Hepatocyte (in vitro differentiated cells): Measurements from ENCODE around the gene HEXA. TPM values are rescaled to one million over a fixed set of nuclear protein-coding genes. Genes with fewer than 3 reads are reported as not detected.
"Not testable (repeated sequence)": the region's sequence is repeated elsewhere in the genome, so short reads cannot be mapped to it uniquely, and the experiment has no call there.

ENCODE experiments used
- DNase-seq: peaks from one replicate; pipeline ENCODE4 v3.0.0-alpha.2; 2016; ENCODE audit warnings: low spot score
- H2AFZ ChIP-seq: fragments of 200-600 bp; sonication (generic); 2 replicates; pipeline ENCODE4 v1.6.0; 2016; ENCODE audit warnings: antibody characterized with exemption, mild to moderate bottlenecking
- H3K27ac ChIP-seq: fragments of 200-600 bp; sonication (generic); 2 replicates; pipeline ENCODE4 v1.5.1; 2016; ENCODE audit warnings: mild to moderate bottlenecking
- H3K27me3 ChIP-seq: fragments of 200-600 bp; sonication (generic); 2 replicates; pipeline ENCODE4 v1.6.1; 2016
- H3K36me3 ChIP-seq: fragments of 200-600 bp; sonication (generic); replicated peaks from 2 replicates; pipeline ENCODE4 v1.5.1; 2016; ENCODE audit warnings: low read depth; ENCODE audit not compliant: insufficient read depth
- H3K4me1 ChIP-seq: fragments of 200-600 bp; sonication (generic); 2 replicates; pipeline ENCODE4 v1.5.1; 2016; ENCODE audit warnings: mild to moderate bottlenecking, moderate library complexity; ENCODE audit not compliant: insufficient read depth
- H3K4me2 ChIP-seq: fragments of 200-600 bp; sonication (generic); 2 replicates; pipeline ENCODE4 v1.6.0; 2016
- H3K4me3 ChIP-seq: fragments of 200-600 bp; sonication (generic); 2 replicates; pipeline ENCODE4 v1.5.1; 2016; ENCODE audit warnings: mild to moderate bottlenecking
- H3K79me2 ChIP-seq: fragments of 200-600 bp; sonication (generic); 2 replicates; pipeline ENCODE4 v1.6.0; 2017; ENCODE audit warnings: mild to moderate bottlenecking
- H3K9me2 ChIP-seq: fragments of 200-600 bp; sonication (generic); replicated peaks from 2 replicates; pipeline ENCODE4 v1.6.0; 2017; ENCODE audit warnings: mild to moderate bottlenecking; ENCODE audit not compliant: insufficient read depth
- H3K9me3 ChIP-seq: fragments of 200-600 bp; sonication (generic); 2 replicates; pipeline ENCODE4 v1.5.1; 2016; ENCODE audit warnings: low read depth, mild to moderate bottlenecking
- H4K20me1 ChIP-seq: fragments of 200-600 bp; sonication (generic); 2 replicates; pipeline ENCODE4 v1.6.0; 2016; ENCODE audit warnings: mild to moderate bottlenecking; ENCODE audit not compliant: insufficient read depth, poor library complexity, severe bottlenecking
- CTCF ChIP-seq: fragments of 200-600 bp; sonication (generic); IDR thresholded peaks from 2 replicates; pipeline ENCODE4 v1.5.1; 2016; ENCODE audit warnings: antibody characterized with exemption, mild to moderate bottlenecking; ENCODE audit not compliant: poor library complexity
- EZH2 ChIP-seq: fragments of 200-600 bp; sonication (generic); IDR thresholded peaks from 2 replicates; pipeline ENCODE4 v1.6.1; 2016; ENCODE audit warnings: antibody characterized with exemption, mild to moderate bottlenecking, borderline replicate concordance
- EZH2phosphoT487 ChIP-seq: fragments of 200-600 bp; sonication (generic); IDR thresholded peaks from one replicate; pipeline ENCODE4 v1.6.1; 2018; ENCODE audit warnings: antibody characterized with exemption, mild to moderate bottlenecking, low read depth, moderate library complexity; ENCODE audit not compliant: unreplicated experiment, severe bottlenecking
- WGBS: methylation state at CpG from one replicate; pipeline ENCODE4 v1.1.6; 2016; ENCODE audit warnings: low lambda C conversion rate; ENCODE audit errors: missing lambda C conversion rate; 5-methylcytosine and 5-hydroxymethylcytosine counted together
- polyA plus RNA-seq: library from polyadenylated mRNA; unstranded; fragments of >200 nt; fragmentation: Nextera tagmentation; extraction: Ambion mirVana; gene quantifications from 2 replicates; pipeline ENCODE4 v1.2.1, GENCODE V29; 2016
- total RNA-seq: library from RNA; depleted of rRNA; stranded (reverse); fragments of >200 nt; gene quantifications from 2 replicates; pipeline ENCODE4 v1.2.3, GENCODE V29; 2014

HEXA gene
- total and polyA plus RNA-seq, 2 experiments from 2014 or later, result 180 to 286 TPM

- no peak for DNase-seq
- no peak overlapping the region for H3K4me2 ChIP-seq
- no peak for TF ChIP-seq CTCF
- TF ChIP-seq EZH2phosphoT487, result no peak
- no peak for TF ChIP-seq EZH2
- H3K4me1 ChIP-seq, result no peaks in the 10 kb centered on the region
- H2AFZ ChIP-seq, result no peak overlapping the region
- no peaks in the 10 kb centered on the region for H3K27me3 ChIP-seq
- no peaks in the 10 kb centered on the region for H3K36me3 ChIP-seq
- H3K27ac ChIP-seq, result no peak overlapping the region
- no peaks in the 10 kb centered on the region for H3K79me2 ChIP-seq
- no peaks in the 10 kb centered on the region for H3K9me3 ChIP-seq
- no peak overlapping the region for H3K4me3 ChIP-seq
- no peaks in the 10 kb centered on the region for H4K20me1 ChIP-seq
- 71% methylated on average over 2 of the region's 2 CpGs for WGBS
- H3K9me2 ChIP-seq, result no peaks in the 10 kb centered on the region
Measured at GRCh38 chr15:72415304-72415703, 39.5 kb upstream of the HEXA start.

GRCh38 chr15:72413337-72413736 lies 37.5 kb upstream of the HEXA start:
- not testable (repeated sequence) for H3K9me3 ChIP-seq, H3K9me2 ChIP-seq, H3K4me3 ChIP-seq, H3K27ac ChIP-seq, H3K79me2 ChIP-seq, H3K4me1 ChIP-seq, DNase-seq, H2AFZ ChIP-seq, H3K4me2 ChIP-seq, H4K20me1 ChIP-seq, H3K36me3 ChIP-seq
- WGBS, result 79% methylated on average over 3 of the region's 3 CpGs
- H3K27me3 ChIP-seq, result peaks cover 11% of the 10 kb centered on the region

GRCh38 chr15:72411544-72411943 lies 35.7 kb upstream of the HEXA start:
- no peaks in the 10 kb centered on the region for H4K20me1 ChIP-seq
- no peak overlapping the region for H2AFZ ChIP-seq
- no peak overlapping the region for H3K27ac ChIP-seq
- H3K36me3 ChIP-seq, result no peaks in the 10 kb centered on the region
- peaks cover 26% of the 10 kb centered on the region for H3K27me3 ChIP-seq
- no peak overlapping the region for H3K4me3 ChIP-seq
- TF ChIP-seq EZH2phosphoT487 (no peak), EZH2 (no peak), CTCF (no peak)
- no peaks in the 10 kb centered on the region for H3K79me2 ChIP-seq
- DNase-seq, result no peak
- no peaks in the 10 kb centered on the region for H3K4me1 ChIP-seq
- no peak overlapping the region for H3K4me2 ChIP-seq
- no peaks in the 10 kb centered on the region for H3K9me2 ChIP-seq
- H3K9me3 ChIP-seq, result no peaks in the 10 kb centered on the region
- WGBS, result 40% methylated on average over 1 of the region's 1 CpG

- Histone ChIP-seq H3K27ac (no peak overlapping the region), H3K4me1 (no peaks in the 10 kb centered on the region), H2AFZ (no peak overlapping the region), H3K79me2 (no peaks in the 10 kb centered on the region), H3K4me3 (no peak overlapping the region), H3K27me3 (peaks cover 30% of the 10 kb centered on the region), H3K9me3 (no peaks in the 10 kb centered on the region), H3K36me3 (no peaks in the 10 kb centered on the region), H3K4me2 (no peak overlapping the region), H4K20me1 (no peaks in the 10 kb centered on the region), H3K9me2 (no peaks in the 10 kb centered on the region)
- no peak for TF ChIP-seq EZH2phosphoT487
- no peak for TF ChIP-seq EZH2
- no peak for TF ChIP-seq CTCF
- WGBS, result 92% methylated on average over 5 of the region's 5 CpGs
- DNase-seq, result no peak
Measured at GRCh38 chr15:72411111-72411510, 35.3 kb upstream of the HEXA start.
